Neural progenitor cell (in vitro differentiated cells): ENCODE measurements around the gene CAMK1D. TPM values are rescaled to one million over a fixed set of nuclear protein-coding genes. Genes with fewer than 3 reads are reported as not detected.
A peak's percentile ranks its signal among the peaks of the same experiment; 100 is the strongest.

ENCODE experiments used
- DNase-seq: peaks from one replicate; pipeline ENCODE4 v3.0.0-alpha.2; 2016; ENCODE audit warnings: low spot score
- H2AFZ ChIP-seq: fragments of 200-600 bp; sonication (generic); replicated peaks from 2 replicates; pipeline ENCODE4 v1.6.1; 2016; ENCODE audit warnings: antibody characterized with exemption
- H3F3A ChIP-seq: fragments of 200-600 bp; sonication (generic); 2 replicates; pipeline ENCODE4 v1.6.1; 2016; ENCODE audit warnings: antibody characterized with exemption, low read depth
- H3K27ac ChIP-seq: fragments of 200-600 bp; sonication (generic); 2 replicates; pipeline ENCODE4 v1.5.1; 2016; ENCODE audit warnings: mild to moderate bottlenecking
- H3K27me3 ChIP-seq: fragments of 200-600 bp; sonication (generic); 2 replicates; pipeline ENCODE4 v1.6.1; 2016; ENCODE audit warnings: mild to moderate bottlenecking, moderate library complexity
- H3K36me3 ChIP-seq: fragments of 200-600 bp; sonication (generic); 2 replicates; pipeline ENCODE4 v1.5.1; 2016
- H3K4me1 ChIP-seq: fragments of 200-600 bp; sonication (generic); 2 replicates; pipeline ENCODE4 v1.6.1; 2016; ENCODE audit warnings: mixed run types
- H3K4me2 ChIP-seq: fragments of 200-600 bp; sonication (generic); 2 replicates; pipeline ENCODE4 v1.6.1; 2016
- H3K4me3 ChIP-seq: fragments of 200-600 bp; sonication (generic); 2 replicates; pipeline ENCODE4 v1.5.1; 2016
- H3K79me2 ChIP-seq: fragments of 200-600 bp; sonication (generic); 2 replicates; pipeline ENCODE4 v1.6.1; 2016; ENCODE audit warnings: low read depth
- H3K9ac ChIP-seq: fragments of 200-600 bp; sonication (generic); 2 replicates; pipeline ENCODE4 v1.6.1; 2016
- H3K9me3 ChIP-seq: fragments of 200-600 bp; sonication (generic); 2 replicates; pipeline ENCODE4 v1.5.1; 2016; ENCODE audit warnings: low read depth
- H4K20me1 ChIP-seq: fragments of 200-600 bp; sonication (generic); 2 replicates; pipeline ENCODE4 v1.6.1; 2016; ENCODE audit warnings: low read depth
- H3K27ac Mint-ChIP-seq: 3 replicates; pipeline ENCODE4 v1.8.0; 2021; ENCODE audit warnings: mixed read lengths
- H3K27me3 Mint-ChIP-seq: 2 replicates; pipeline ENCODE4 v1.8.0; 2022; ENCODE audit warnings: low read depth, mild to moderate bottlenecking, inconsistent platforms, moderate library complexity, mixed read lengths; ENCODE audit not compliant: insufficient read depth
- H3K36me3 Mint-ChIP-seq: 3 replicates; pipeline ENCODE4 v1.8.0; 2021; ENCODE audit warnings: mixed read lengths
- H3K4me1 Mint-ChIP-seq: 3 replicates; pipeline ENCODE4 v1.8.0; 2021; ENCODE audit warnings: mixed read lengths
- H3K4me3 Mint-ChIP-seq: 3 replicates; pipeline ENCODE4 v1.8.0; 2021; ENCODE audit warnings: mild to moderate bottlenecking, moderate library complexity, mixed read lengths
- H3K9me3 Mint-ChIP-seq: 3 replicates; pipeline ENCODE4 v1.8.0; 2020; ENCODE audit warnings: mixed read lengths
- EZH2 ChIP-seq: fragments of 200-600 bp; sonication (generic); IDR thresholded peaks from 2 replicates; pipeline ENCODE4 v1.6.1; 2017; ENCODE audit warnings: antibody characterized with exemption, mild to moderate bottlenecking, moderate library complexity
- EZH2phosphoT487 ChIP-seq: fragments of 200-600 bp; sonication (generic); IDR thresholded peaks from 2 replicates; pipeline ENCODE4 v1.6.1; 2017; ENCODE audit warnings: antibody characterized with exemption
- total RNA-seq: library from RNA; depleted of rRNA; stranded (reverse); fragments of >200 nt; gene quantifications from 2 replicates; pipeline ENCODE4 v1.2.3, GENCODE V29; 2015; ENCODE audit warnings: low replicate concordance
- TF ChIP-seq, protein P1 (sequence below): fragments of 200-600 bp; sonication (generic); IDR thresholded peaks from 2 replicates; pipeline ENCODE4 v1.5.1; 2017; ENCODE audit warnings: antibody characterized with exemption, mild to moderate bottlenecking

Gene CAMK1D
- total RNA-seq, 1 donor from 2014 or later: 7.6 TPM

DNA sequence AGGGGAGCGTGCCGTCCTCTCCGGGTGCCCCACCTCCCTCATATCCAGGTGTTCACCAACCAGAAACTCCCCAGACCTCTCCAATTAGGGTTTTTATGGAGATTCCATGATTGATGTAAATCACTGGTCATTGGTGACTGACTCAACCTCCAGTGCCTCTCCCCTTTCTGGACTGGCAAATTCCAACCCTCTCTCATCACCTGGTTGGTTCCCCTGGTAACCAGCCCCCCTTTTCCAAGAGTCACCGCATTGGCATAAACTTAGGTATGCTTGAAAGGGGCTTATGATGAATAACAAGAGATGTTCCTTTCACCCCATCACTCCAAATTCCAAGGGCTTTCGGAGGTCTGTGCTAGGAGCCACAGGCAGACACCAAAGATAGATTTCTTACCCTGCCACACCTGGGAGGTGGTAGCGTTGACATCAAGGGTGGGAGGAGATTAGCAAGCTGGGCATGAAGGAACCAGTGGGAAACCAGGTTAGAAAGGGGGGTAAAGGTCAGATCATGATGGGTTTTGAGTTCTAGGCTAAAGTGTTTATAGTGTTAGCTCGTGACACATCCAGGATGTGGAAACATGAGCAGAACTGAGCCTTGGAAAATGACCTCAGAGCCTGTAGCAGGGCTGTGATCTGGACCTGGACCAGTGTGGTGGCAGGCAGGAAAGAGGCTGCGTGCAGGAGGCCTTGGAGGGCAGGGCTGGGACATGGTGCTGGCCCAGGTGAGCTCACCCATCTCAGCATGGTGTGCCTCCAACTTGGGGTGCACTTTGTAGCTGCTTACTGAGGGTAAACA is 45.1 kb downstream of the CAMK1D start:
- Mint-ChIP-seq H3K36me3 (peaks cover 4% of the 10 kb centered on the region), H3K27me3 (no peaks in the 10 kb centered on the region), H3K4me1 (peaks cover 29% of the 10 kb centered on the region), H3K4me3 (no peak overlapping the region), H3K9me3 (peaks cover 3% of the 10 kb centered on the region), H3K27ac (no peak overlapping the region)
- Histone ChIP-seq H3K4me1 (peaks cover 7% of the 10 kb centered on the region), H3K27me3 (no peaks in the 10 kb centered on the region), H4K20me1 (peaks cover 7% of the 10 kb centered on the region), H3K36me3 (no peaks in the 10 kb centered on the region), H3K79me2 (no peaks in the 10 kb centered on the region), H3K4me3 (no peak overlapping the region), H3K9me3 (no peaks in the 10 kb centered on the region), H3F3A (no peaks in the 10 kb centered on the region), H3K9ac (no peak overlapping the region), H3K27ac (no peak overlapping the region), H2AFZ (no peak overlapping the region), H3K4me2 (no peak overlapping the region)
- TF ChIP-seq EZH2 (no peak), EZH2phosphoT487 (no peak)
- TF ChIP-seq, protein P1, sequence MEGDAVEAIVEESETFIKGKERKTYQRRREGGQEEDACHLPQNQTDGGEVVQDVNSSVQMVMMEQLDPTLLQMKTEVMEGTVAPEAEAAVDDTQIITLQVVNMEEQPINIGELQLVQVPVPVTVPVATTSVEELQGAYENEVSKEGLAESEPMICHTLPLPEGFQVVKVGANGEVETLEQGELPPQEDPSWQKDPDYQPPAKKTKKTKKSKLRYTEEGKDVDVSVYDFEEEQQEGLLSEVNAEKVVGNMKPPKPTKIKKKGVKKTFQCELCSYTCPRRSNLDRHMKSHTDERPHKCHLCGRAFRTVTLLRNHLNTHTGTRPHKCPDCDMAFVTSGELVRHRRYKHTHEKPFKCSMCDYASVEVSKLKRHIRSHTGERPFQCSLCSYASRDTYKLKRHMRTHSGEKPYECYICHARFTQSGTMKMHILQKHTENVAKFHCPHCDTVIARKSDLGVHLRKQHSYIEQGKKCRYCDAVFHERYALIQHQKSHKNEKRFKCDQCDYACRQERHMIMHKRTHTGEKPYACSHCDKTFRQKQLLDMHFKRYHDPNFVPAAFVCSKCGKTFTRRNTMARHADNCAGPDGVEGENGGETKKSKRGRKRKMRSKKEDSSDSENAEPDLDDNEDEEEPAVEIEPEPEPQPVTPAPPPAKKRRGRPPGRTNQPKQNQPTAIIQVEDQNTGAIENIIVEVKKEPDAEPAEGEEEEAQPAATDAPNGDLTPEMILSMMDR: no peak
- no peak for DNase-seq

DNA sequence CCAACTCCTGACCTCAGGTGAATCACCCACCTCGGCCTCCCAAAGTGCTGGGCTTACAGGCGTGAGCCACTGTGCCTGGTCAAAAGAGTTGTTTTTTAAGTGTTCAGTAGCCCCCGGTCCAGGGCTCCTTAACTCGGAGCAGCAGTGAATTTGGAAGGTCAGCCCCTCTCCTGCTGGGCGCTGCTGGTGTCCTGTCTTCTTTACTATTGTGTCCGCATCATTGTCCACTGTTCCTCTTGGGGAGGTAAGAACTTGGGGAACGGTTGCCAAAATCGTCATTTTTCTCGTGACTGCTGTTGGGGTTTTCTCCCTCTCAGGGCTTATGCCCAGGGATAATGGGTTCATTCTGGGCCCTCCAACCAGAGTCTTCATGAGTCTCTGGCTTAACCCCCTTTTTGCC is 46.7 kb downstream of the CAMK1D start:
- no peaks in the 10 kb centered on the region for H3K36me3 ChIP-seq

DNA sequence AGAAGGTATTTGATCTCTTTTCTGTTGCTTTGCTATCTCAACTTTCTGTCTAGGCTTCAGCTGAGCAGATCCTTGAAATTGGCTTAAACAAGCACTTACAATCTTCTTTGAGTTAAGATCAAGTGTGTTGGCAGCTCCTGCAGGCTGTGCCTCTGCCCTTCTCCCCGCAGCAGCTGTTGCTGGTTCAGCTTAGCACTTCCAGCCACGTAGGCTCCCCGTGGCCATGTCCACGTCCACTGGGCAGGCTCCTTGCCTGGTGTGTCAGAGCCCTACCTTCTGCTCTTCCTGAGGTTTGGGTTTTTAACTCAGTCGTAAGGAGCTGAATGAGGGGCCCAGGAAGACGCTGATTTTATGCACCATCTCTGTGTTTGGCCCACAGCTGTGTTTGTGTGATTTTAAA is 47.2 kb downstream of the CAMK1D start:
- Histone ChIP-seq H3K4me1 (no peaks in the 10 kb centered on the region), H4K20me1 (peaks cover 7% of the 10 kb centered on the region), H3K27ac (no peak overlapping the region), H3K79me2 (no peaks in the 10 kb centered on the region), H3K4me3 (no peak overlapping the region), H3K36me3 (no peaks in the 10 kb centered on the region), H3K9ac (no peak overlapping the region), H3K4me2 (no peak overlapping the region), H2AFZ (no peak overlapping the region), H3F3A (no peaks in the 10 kb centered on the region), H3K27me3 (no peaks in the 10 kb centered on the region), H3K9me3 (no peaks in the 10 kb centered on the region)
- peaks cover 3% of the 10 kb centered on the region for H3K9me3 Mint-ChIP-seq
- no peaks in the 10 kb centered on the region for H3K27me3 Mint-ChIP-seq
- peak overlapping the region; percentile 22 for H3K4me3 Mint-ChIP-seq
- TF ChIP-seq EZH2phosphoT487 (no peak), EZH2 (no peak)
- TF ChIP-seq, protein P1: no peak
- DNase-seq: no peak
- peaks cover 19% of the 10 kb centered on the region for H3K4me1 Mint-ChIP-seq
- H3K36me3 Mint-ChIP-seq: peaks cover 2% of the 10 kb centered on the region
- no peak overlapping the region for H3K27ac Mint-ChIP-seq

More for the DNA sequence above, 46.7 kb downstream of the CAMK1D start:
- Mint-ChIP-seq H3K36me3 (peaks cover 2% of the 10 kb centered on the region), H3K27ac (no peak overlapping the region), H3K9me3 (peaks cover 3% of the 10 kb centered on the region), H3K4me1 (peaks cover 20% of the 10 kb centered on the region), H3K4me3 (no peak overlapping the region), H3K27me3 (no peaks in the 10 kb centered on the region)
- Histone ChIP-seq H3K79me2 (no peaks in the 10 kb centered on the region), H3K9ac (no peak overlapping the region), H2AFZ (no peak overlapping the region), H3K4me3 (no peak overlapping the region), H3K9me3 (no peaks in the 10 kb centered on the region), H3F3A (no peaks in the 10 kb centered on the region), H4K20me1 (peaks cover 7% of the 10 kb centered on the region), H3K4me2 (no peak overlapping the region), H3K27me3 (no peaks in the 10 kb centered on the region), H3K27ac (no peak overlapping the region), H3K4me1 (peaks cover 3% of the 10 kb centered on the region)
- TF ChIP-seq, protein P1: no peak
- TF ChIP-seq EZH2: no peak
- TF ChIP-seq EZH2phosphoT487: no peak
- no peak for DNase-seq
